Left ventricle myocardium inferior (tissue), 1 donor: ENCODE measurements around the gene SEPHS2. TPM values are rescaled to one million over a fixed set of nuclear protein-coding genes. Genes with fewer than 3 reads are reported as not detected.
"Not testable (repeated sequence)": the region's sequence is repeated elsewhere in the genome, so short reads cannot be mapped to it uniquely, and the experiment has no call there.

Experiments
- DNase-seq: peaks from one replicate; pipeline ENCODE4 v3.0.0-alpha.2; 2020
- H3K27ac ChIP-seq: fragments of 200-600 bp; replicated peaks from 2 replicates; pipeline ENCODE4 v1.8.0; 2021
- H3K27me3 ChIP-seq: fragments of 200-600 bp; 2 replicates; pipeline ENCODE4 v1.8.0; 2021; ENCODE audit warnings: low read depth
- H3K36me3 ChIP-seq: fragments of 200-600 bp; 2 replicates; pipeline ENCODE4 v1.8.0; 2021
- H3K4me1 ChIP-seq: fragments of 200-600 bp; 2 replicates; pipeline ENCODE4 v1.8.0; 2021
- H3K4me3 ChIP-seq: fragments of 200-600 bp; 2 replicates; pipeline ENCODE4 v1.8.0; 2021; ENCODE audit warnings: mild to moderate bottlenecking, moderate library complexity
- H3K9me3 ChIP-seq: fragments of 200-600 bp; replicated peaks from 2 replicates; pipeline ENCODE4 v1.8.0; 2021
- intact Hi-C: fragments of 100-400 bp; cut with micrococcal nuclease; formaldehyde crosslinking; loops from one replicate; pipeline ENCODE4 v1.11.0; 2022
- total RNA-seq: library from RNA; stranded (reverse); fragmentation: NEBNext Ultra II Directional; extraction: Animal tissue kit (Norgen Biotek cat#: 25700); gene quantifications from one replicate; pipeline ENCODE4 v1.2.1, GENCODE V29; 2021
- TF ChIP-seq, protein P1 (sequence below): fragments of 200-600 bp; IDR thresholded peaks from 2 replicates; pipeline ENCODE4 v1.8.0; 2021; ENCODE audit warnings: antibody characterized with exemption, mild to moderate bottlenecking, borderline replicate concordance
- donor health status: DM: no; HTN: yes; CAD: no; lungs with severe emphysema.

The SEPHS2 gene
- total RNA-seq, 1 donor from 2014 or later, result 29.8 TPM

DNA sequence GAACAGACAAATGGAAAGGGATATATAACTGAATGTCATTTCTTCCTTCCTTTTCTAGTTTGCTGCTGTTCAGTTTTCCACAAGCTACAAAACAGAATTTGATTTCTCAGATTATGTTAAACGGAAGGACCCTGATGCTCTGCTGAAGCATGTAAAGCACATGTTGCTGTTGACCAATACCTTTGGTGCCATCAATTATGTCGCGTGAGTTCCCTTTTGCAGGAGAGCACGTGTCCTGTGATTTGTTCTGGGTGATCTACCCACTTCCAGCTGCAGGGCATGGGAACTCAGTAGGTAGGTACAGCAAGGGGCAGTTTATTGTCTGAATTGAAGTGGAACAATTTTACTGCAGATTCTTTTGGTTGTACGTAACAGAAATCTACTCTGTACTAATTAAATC lies 35.7 kb upstream of the SEPHS2 start:
- TF ChIP-seq, protein P1, sequence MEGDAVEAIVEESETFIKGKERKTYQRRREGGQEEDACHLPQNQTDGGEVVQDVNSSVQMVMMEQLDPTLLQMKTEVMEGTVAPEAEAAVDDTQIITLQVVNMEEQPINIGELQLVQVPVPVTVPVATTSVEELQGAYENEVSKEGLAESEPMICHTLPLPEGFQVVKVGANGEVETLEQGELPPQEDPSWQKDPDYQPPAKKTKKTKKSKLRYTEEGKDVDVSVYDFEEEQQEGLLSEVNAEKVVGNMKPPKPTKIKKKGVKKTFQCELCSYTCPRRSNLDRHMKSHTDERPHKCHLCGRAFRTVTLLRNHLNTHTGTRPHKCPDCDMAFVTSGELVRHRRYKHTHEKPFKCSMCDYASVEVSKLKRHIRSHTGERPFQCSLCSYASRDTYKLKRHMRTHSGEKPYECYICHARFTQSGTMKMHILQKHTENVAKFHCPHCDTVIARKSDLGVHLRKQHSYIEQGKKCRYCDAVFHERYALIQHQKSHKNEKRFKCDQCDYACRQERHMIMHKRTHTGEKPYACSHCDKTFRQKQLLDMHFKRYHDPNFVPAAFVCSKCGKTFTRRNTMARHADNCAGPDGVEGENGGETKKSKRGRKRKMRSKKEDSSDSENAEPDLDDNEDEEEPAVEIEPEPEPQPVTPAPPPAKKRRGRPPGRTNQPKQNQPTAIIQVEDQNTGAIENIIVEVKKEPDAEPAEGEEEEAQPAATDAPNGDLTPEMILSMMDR, result no peak
- H3K4me3 ChIP-seq, result no peak overlapping the region
- intact Hi-C loops, result no loop called here
- peaks cover 14% of the 10 kb centered on the region for H3K27me3 ChIP-seq
- H3K36me3 ChIP-seq, result no peaks in the 10 kb centered on the region
- no peaks in the 10 kb centered on the region for H3K4me1 ChIP-seq
- DNase-seq, result no peak
- no peak overlapping the region for H3K27ac ChIP-seq
- no peaks in the 10 kb centered on the region for H3K9me3 ChIP-seq

DNA sequence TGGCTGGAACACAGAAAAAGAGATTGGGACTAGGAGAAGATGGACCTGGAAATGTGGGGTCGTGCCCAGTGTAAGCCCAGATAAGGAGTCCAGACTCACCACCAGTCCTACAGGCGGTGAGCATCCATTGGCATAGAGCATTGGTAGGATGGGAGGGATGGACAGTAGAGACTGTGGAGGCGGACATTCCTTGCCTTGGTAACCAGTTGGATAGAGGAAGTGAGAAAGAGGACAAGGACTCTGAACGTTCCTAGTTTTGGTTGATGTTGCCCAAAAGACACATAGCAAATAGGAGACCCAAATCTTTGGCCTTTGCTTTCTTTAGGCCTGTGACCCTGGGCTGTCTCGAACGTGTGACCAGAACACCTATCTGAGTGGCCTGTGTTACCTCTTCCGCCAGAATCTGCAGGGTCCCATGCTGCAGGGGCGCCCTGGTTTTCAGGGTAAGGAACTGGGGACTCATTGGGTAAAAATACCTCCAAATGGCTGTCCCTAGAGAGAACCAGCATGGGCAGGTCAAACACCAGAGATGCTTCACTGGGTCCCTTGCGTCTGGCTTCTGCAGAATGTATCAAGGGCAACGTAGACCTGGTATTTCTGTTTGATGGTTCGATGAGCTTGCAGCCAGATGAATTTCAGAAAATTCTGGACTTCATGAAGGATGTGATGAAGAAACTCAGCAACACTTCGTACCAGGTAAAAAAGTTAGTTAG lies 33.2 kb upstream of the SEPHS2 start:
- intact Hi-C loops, result no loop called here
- Histone ChIP-seq H3K27me3 (peaks cover 38% of the 10 kb centered on the region), H3K4me1 (no peaks in the 10 kb centered on the region), H3K9me3 (no peaks in the 10 kb centered on the region), H3K27ac (no peak overlapping the region), H3K4me3 (no peak overlapping the region), H3K36me3 (no peaks in the 10 kb centered on the region)
- TF ChIP-seq, protein P1, result no peak
- no peak for DNase-seq

DNA sequence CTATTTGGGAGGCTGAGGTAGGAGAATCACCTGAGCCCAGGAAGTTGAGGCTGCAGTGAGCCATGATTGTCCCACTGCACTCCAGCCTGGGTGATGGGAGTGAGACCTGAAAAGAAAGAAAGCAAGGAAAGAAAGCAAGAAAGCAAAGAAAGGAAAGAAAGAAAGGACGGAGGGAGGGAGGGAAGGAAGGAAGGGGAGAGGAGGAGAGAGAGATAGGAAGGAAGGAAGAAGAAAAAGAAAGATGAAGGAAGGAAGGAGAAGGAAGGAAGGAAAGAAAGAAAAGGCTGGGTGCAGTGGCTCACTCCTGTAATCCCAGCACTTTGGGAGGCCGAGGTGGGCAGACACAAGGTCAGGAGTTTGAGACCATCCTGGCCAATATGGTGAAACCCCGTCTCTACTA lies 32.1 kb upstream of the SEPHS2 start:
- H3K36me3 ChIP-seq, result not testable (repeated sequence)

DNA sequence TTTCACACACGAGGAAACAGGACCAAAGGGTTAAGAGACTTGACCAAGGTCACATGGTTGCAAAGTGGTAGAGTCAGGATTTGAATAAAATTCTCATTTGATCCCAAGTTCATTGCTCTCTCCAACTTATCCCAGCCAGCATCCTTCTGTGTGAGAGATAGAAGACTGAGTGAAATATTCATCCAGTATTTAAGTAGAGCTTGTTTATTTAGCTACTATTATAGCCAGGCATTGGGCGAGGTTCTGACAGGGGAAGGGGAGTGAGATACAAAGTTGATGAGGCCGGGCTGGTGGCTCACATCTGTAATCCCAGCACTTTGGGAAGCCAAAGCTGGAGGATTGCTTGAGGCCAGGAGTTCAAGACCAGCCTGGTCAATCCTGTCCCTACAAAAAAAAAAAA lies 31.3 kb upstream of the SEPHS2 start:
- peaks cover 58% of the 10 kb centered on the region for H3K27me3 ChIP-seq
- TF ChIP-seq, protein P1, result no peak

More for the DNA sequence above, 32.1 kb upstream of the SEPHS2 start:
- H3K27me3 ChIP-seq, result peaks cover 50% of the 10 kb centered on the region
- DNase-seq, H3K4me3 ChIP-seq, H3K9me3 ChIP-seq, H3K4me1 ChIP-seq, intact Hi-C loops, H3K27ac ChIP-seq: not testable (repeated sequence)

DNA sequence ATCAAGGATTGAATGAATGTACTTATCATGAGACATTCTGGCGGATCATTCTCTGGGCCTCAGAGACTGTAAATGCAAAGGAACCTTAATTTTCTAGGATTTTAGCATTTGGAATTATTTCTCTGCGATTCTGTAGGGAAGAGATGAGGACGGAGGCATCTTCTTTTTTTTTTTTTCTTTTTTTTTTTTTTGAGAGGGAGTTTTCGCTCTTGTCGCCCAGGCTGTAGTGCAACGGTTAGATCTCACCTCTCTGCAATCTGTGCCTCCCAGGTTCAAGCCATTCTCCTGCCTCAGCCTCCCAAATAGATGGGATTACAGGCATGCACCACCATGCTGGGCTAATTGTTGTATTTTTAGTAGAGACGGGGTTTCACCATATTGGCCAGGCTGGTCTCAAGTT lies 29.0 kb upstream of the SEPHS2 start:
- Histone ChIP-seq H3K27me3 (peaks cover 72% of the 10 kb centered on the region), H3K27ac (no peak overlapping the region), H3K36me3 (no peaks in the 10 kb centered on the region), H3K4me3 (no peak overlapping the region), H3K9me3 (no peaks in the 10 kb centered on the region), H3K4me1 (no peaks in the 10 kb centered on the region)
- TF ChIP-seq, protein P1, result no peak
- intact Hi-C loops, result no loop called here
- DNase-seq, result no peak

More for the DNA sequence above, 31.3 kb upstream of the SEPHS2 start:
- Histone ChIP-seq H3K4me1 (no peaks in the 10 kb centered on the region), H3K27ac (no peak overlapping the region), H3K4me3 (no peak overlapping the region), H3K9me3 (no peaks in the 10 kb centered on the region), H3K36me3 (no peaks in the 10 kb centered on the region)
- intact Hi-C loops, result no loop called here
- no peak for DNase-seq

DNA sequence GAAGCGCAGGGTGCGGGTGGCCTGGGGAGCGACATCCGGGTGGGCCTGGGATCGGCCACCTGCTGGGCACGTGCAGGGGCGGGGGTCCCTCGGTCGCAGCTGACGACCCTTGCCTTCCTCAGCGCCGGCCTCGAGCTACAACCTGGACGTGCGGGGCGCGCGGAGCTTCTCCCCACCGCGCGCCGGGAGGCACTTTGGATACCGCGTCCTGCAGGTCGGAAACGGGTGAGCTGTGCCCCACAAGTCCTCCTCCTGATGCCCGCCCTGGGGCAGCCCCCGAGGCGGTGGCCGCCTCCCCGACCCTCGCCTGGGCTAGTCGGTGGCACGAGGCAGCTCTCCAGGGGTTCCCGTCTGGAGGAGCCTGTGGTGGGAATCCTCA lies 28.4 kb upstream of the SEPHS2 start:
- Histone ChIP-seq H3K36me3 (no peaks in the 10 kb centered on the region), H3K4me3 (no peak overlapping the region), H3K4me1 (no peaks in the 10 kb centered on the region), H3K9me3 (no peaks in the 10 kb centered on the region), H3K27ac (no peak overlapping the region), H3K27me3 (peaks cover 72% of the 10 kb centered on the region)
- TF ChIP-seq, protein P1, result no peak
- DNase-seq, result no peak
- intact Hi-C loops, result no loop called here
